Measurements from ENCODE around the gene ANKK1.

DNA sequence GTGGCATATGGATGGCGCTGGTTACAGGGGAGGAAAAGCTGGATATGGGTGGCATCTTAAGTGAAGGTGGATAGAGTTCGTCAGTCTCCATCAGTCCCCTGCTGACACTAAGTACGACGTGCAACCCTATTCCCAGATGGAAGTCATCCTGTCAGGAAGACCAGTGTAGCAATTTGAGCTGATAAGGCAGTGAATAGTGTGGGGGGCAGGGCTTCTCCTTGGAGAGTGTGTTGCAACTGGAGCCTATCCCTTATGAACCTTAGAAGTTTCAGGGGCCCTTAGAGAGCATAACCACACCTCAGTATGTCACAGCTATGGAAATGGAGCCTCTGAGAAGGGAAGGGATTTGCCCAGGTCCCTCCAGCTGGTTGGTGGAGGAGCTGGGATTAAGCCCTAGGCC, 36.1 kb upstream of the ANKK1 start:
- TF ChIP-seq POLR2A (IDR thresholded peaks at IDR 0.05; ENCODE audit: low read length) (no peak), GATA1 (IDR thresholded peaks at IDR 0.05; ENCODE audit: low read depth, low read length) (no peak)
